ENCODE measurements around the gene HPSE2. TPM values are rescaled to one million over a fixed set of nuclear protein-coding genes. Genes with fewer than 3 reads are reported as not detected.

HPSE2 gene
- total and polyA plus RNA-seq, 5 donors: 0.09 TPM; not detected in 4

DNA sequence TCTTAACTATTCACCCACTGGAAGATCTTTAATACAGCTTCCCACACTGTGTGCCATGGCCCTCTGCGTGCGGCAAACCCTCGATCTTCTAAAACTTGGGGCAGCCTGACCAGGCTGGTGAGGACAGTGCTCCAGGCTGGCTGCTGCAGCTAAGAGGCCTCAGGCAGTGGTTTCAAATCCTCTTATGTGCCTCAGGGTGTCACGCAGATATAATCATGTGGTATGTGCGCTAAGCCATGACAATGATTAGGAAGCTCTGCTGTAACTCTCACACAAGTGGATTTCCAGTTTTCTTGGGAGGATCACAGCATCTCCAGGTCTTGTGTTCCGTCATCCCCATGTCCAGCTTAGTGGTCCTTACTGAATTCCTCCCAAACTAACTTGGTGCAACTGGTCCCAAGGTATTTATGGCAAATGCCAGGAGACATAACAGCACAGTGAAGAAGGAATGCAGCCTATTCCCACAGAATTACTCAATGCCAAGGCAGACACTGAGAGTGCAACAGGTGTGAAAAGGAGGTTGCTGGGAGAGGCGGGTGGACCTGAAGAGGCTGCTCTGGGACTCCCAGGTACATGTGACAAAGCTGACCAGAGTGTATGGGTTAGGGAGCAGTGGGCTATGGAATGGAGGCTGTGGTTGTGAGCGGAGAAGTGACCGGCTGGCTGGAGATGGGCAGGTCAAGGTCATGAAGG lies 791.2 kb downstream of the HPSE2 start:
- no peak overlapping the region for H3K27ac ChIP-seq (ENCODE audit: low read length)
- intact Hi-C loops (cut with DNase I): no loop called here
- no peak overlapping the region for H3K4me3 ChIP-seq (ENCODE audit: low read length)
- ATAC-seq: no peak
- no peaks in the 10 kb centered on the region for H3K27me3 ChIP-seq (ENCODE audit: control insufficient read depth, insufficient read depth)
- 88% methylated on average over 9 of the region's 9 CpGs for WGBS
- peak in 1 of 3 donors; percentile 30 for DNase-seq
- no peaks in the 10 kb centered on the region for H3K4me1 ChIP-seq (ENCODE audit: control insufficient read depth, insufficient read depth, low read length)
- H3K9me3 ChIP-seq (ENCODE audit: control insufficient read depth, low read length): no peaks in the 10 kb centered on the region

DNA sequence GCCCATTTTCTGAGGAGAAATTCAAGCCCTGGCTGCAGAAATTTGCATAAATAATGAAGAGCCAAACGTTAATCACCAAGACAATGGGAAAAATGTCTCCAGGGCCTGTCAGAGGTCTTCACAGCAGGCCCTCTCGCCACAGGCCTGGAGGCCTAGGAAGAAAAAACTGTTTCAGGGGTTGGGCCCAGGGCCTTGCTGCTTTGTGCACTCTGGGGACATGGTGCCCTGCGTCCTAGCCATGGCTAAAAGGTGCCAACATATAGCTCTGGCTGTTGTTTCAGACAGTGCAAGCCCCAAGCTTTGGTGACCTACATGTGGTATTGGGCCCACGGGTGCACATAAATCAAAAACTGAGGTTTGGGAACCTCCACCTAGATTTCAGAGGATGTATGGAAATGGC lies 796.9 kb downstream of the HPSE2 start:
- Histone ChIP-seq H3K27ac (ENCODE audit: low read length) (no peak overlapping the region), H3K4me1 (ENCODE audit: control insufficient read depth, insufficient read depth, low read length) (no peaks in the 10 kb centered on the region), H3K4me3 (ENCODE audit: low read length) (no peak overlapping the region), H3K27me3 (ENCODE audit: control insufficient read depth, insufficient read depth) (no peaks in the 10 kb centered on the region), H3K9me3 (ENCODE audit: control insufficient read depth, low read length) (no peaks in the 10 kb centered on the region)
- 93% methylated on average over 4 of the region's 4 CpGs for WGBS
- no peak for DNase-seq
- ATAC-seq: no peak
- intact Hi-C loops (cut with DNase I): no loop called here

DNA sequence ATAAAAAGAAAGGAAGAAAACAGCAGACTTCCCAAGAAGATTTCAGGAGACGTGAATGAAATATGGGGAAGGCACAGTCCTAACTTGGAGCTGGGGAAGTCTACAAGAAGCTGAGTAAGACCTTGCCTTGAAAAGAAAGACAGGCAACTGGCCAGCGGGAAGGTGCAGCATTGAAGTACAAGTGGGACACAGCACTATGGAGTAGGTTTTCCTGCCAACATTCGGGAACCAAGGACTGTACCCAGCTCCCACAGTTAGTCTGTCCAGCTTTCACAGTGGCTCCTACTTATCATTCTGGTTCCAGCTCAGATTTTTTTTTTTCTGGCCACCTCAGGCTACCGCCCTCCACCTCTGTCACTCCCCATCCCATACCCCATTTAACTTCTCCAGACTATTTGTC lies 798.9 kb downstream of the HPSE2 start:
- Histone ChIP-seq H3K9me3 (ENCODE audit: control insufficient read depth, low read length) (no peaks in the 10 kb centered on the region), H3K27ac (ENCODE audit: low read length) (no peak overlapping the region), H3K4me1 (ENCODE audit: control insufficient read depth, insufficient read depth, low read length) (no peaks in the 10 kb centered on the region), H3K27me3 (ENCODE audit: control insufficient read depth, insufficient read depth) (no peaks in the 10 kb centered on the region), H3K4me3 (ENCODE audit: low read length) (no peak overlapping the region)
- no peak for DNase-seq
- peak; percentile 40 to 82 for ATAC-seq
- intact Hi-C loops (cut with DNase I): no loop called here
- WGBS: 74% methylated on average over 4 of the region's 4 CpGs

DNA sequence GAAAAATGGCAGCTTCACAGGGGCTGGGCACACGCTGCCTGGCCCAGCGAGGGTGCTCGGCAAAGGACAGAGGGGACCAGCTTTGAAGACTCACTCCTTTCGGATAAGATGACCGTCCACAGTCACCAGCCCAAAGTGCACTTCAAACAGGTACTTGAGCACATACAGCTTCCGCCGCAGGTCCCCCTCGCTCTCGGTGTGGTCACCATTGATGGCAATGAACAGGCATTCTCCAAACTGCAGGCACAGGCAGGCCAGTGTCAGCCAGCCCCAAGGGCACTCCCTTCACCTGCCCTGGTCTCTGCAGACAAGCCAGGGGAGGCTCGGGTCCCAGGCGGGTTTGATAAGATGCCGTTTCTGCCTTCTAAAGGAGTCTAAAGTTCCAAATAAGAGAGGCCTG lies 800.5 kb downstream of the HPSE2 start:
- Histone ChIP-seq H3K4me1 (ENCODE audit: control insufficient read depth, insufficient read depth, low read length) (peaks cover 2% of the 10 kb centered on the region), H3K27ac (ENCODE audit: low read length) (no peak overlapping the region), H3K9me3 (ENCODE audit: control insufficient read depth, low read length) (no peaks in the 10 kb centered on the region), H3K4me3 (ENCODE audit: low read length) (no peak overlapping the region), H3K27me3 (ENCODE audit: control insufficient read depth, insufficient read depth) (no peaks in the 10 kb centered on the region)
- DNase-seq (peak in 1 of 3 donors; percentile 29), ATAC-seq (no peak)
- 97% methylated on average over 12 of the region's 12 CpGs for WGBS
- intact Hi-C loops (cut with DNase I): no loop called here

DNA sequence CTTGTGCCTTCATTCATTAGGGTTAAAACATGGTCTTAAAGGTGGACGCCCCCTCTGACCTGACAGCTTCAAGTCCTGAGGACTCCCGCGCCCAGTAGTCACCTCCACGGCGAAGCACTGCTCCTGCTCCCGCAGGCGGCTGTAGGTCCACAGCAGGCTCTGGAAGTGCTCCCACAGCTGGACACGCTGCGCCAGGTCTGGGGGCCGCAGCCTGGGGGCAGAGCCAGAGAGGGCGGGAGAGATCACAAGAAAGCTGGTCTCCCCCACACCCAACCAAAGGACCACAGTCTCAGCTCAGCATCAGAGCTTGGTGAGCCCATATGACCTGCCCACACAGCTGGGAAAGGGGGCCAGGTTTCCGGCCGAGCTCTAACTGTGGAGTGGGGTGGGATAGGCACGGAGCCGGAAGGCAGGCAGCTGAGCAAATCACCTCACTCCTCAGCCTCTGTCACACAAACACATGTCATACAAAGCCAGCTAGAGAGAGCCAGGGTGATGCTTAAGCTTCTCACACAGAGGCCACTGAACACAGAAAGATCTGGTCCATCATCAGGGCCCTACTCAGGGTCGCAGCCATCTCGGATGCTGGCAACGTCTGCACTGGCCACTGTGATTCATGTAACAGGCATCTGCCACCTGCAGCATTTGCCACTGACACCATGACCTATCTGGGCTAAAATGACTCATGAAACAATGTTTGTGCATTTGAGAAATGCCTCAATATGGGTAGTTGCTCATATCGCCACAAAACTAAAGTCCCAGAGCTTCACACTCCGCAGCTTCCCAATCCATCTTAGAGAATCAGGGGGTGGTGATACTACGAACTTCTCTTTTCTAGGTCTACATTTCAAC lies 801.5 kb downstream of the HPSE2 start:
- Histone ChIP-seq H3K4me3 (ENCODE audit: low read length) (no peak overlapping the region), H3K4me1 (ENCODE audit: control insufficient read depth, insufficient read depth, low read length) (peaks cover 2% of the 10 kb centered on the region), H3K27ac (ENCODE audit: low read length) (no peak overlapping the region), H3K9me3 (ENCODE audit: control insufficient read depth, low read length) (no peaks in the 10 kb centered on the region), H3K27me3 (ENCODE audit: control insufficient read depth, insufficient read depth) (no peaks in the 10 kb centered on the region)
- 96% methylated on average over 21 of the region's 21 CpGs for WGBS
- DNase-seq: peak in 1 of 3 donors; percentile 24
- no peak for ATAC-seq
- intact Hi-C loops (cut with DNase I): no loop called here

DNA sequence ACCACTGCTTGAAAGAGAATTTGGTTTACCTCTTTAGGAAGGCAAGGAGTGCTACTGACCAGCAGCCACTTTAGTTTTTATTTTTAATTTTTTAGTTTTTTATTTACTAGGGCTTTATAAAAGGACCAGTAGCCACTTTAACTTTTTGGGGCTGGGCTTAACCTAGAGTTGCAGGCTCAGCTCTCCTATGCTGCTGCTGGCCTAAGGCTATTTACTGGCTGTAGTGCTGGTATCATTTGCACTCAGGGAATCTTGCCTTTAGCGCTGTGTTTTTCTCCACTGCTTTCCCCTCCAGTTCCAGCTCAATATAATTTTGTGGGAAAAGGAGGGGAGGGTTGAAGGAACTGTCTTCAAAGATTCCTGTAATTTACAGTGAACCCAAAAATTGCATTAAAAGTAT lies 802.3 kb downstream of the HPSE2 start:
- no peak for DNase-seq
- Histone ChIP-seq H3K9me3 (ENCODE audit: control insufficient read depth, low read length) (no peaks in the 10 kb centered on the region), H3K4me3 (ENCODE audit: low read length) (no peak overlapping the region), H3K4me1 (ENCODE audit: control insufficient read depth, insufficient read depth, low read length) (peaks cover 2% of the 10 kb centered on the region), H3K27ac (ENCODE audit: low read length) (no peak overlapping the region), H3K27me3 (ENCODE audit: control insufficient read depth, insufficient read depth) (no peaks in the 10 kb centered on the region)
- no peak for ATAC-seq
- 100% methylated on average over 1 of the region's 1 CpG for WGBS
- intact Hi-C loops (cut with DNase I): no loop called here

DNA sequence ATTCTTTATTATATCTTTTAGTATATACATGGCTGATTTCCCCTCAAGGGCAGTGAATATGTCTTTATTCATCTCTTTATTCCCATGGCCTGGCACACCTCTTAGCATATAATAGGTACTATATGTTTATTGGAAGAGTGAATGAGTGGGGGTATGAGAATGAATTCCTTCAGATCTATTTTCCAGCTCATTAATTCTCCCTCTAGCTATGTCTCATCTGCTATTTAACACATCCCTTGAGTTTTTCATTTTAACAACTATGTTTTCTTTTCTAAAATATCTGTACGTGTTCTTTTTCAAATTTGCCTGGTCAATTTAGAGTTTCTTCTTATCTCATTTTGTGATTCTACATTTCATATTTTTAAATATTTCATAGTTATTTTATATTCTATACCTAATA lies 803.3 kb downstream of the HPSE2 start:
- intact Hi-C loops (cut with DNase I): no loop called here
- ATAC-seq: no peak
- no peak overlapping the region for H3K27ac ChIP-seq (ENCODE audit: low read length)
- no peaks in the 10 kb centered on the region for H3K27me3 ChIP-seq (ENCODE audit: control insufficient read depth, insufficient read depth)
- peaks cover 2% of the 10 kb centered on the region for H3K4me1 ChIP-seq (ENCODE audit: control insufficient read depth, insufficient read depth, low read length)
- 42% methylated on average over 1 of the region's 1 CpG for WGBS
- no peak for DNase-seq
- no peak overlapping the region for H3K4me3 ChIP-seq (ENCODE audit: low read length)
- H3K9me3 ChIP-seq (ENCODE audit: control insufficient read depth, low read length): no peaks in the 10 kb centered on the region

DNA sequence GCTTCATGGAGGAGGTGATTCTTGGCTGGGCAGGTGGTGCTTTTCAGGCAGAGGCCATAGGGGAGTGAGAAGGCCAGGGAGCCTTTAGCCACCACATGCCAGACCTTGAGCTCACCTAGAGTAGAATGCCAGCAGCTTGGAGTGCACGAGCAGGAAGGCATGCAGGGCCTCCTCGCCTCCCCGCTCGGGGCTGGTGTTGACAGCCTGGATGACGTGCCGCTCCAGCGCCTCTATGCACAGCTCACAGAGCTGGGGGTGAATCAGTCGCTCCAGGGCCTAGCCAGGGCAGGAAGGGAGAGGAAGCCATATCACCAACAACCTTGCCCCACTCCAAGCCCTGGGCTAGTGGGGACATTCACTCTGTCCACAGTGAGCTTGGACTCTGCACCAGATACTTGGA lies 804.6 kb downstream of the HPSE2 start:
- intact Hi-C loops (cut with DNase I): no loop called here
- Histone ChIP-seq H3K4me1 (ENCODE audit: control insufficient read depth, insufficient read depth, low read length) (peaks cover 2% of the 10 kb centered on the region), H3K4me3 (ENCODE audit: low read length) (no peak overlapping the region), H3K9me3 (ENCODE audit: control insufficient read depth, low read length) (no peaks in the 10 kb centered on the region), H3K27me3 (ENCODE audit: control insufficient read depth, insufficient read depth) (no peaks in the 10 kb centered on the region), H3K27ac (ENCODE audit: low read length) (peak overlapping the region; percentile 79)
- 77% methylated on average over 8 of the region's 8 CpGs for WGBS
- DNase-seq (peak; percentile 55 to 84 (median 82)), ATAC-seq (peak; percentile 90)

DNA sequence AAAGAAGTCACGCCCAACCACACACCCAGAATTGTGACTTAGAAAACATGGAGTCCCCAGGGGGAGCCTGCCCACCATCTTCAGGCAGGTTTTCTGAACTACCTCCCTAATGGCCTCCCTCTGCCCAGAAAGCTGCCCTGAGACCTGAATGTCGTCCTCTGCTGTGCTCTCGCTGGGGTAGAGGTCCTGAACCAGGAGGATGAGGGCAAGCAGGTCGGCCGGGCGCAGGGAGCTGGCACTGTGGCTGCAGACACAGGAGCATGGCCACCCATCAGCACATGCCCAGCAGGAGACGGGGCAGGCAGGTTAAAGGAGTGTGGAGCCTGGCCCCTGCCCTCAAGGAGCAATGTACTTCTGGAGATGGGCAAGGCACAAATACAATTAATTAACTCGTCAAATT lies 805.2 kb downstream of the HPSE2 start:
- 98% methylated on average over 8 of the region's 8 CpGs for WGBS
- ATAC-seq: no peak

DNA sequence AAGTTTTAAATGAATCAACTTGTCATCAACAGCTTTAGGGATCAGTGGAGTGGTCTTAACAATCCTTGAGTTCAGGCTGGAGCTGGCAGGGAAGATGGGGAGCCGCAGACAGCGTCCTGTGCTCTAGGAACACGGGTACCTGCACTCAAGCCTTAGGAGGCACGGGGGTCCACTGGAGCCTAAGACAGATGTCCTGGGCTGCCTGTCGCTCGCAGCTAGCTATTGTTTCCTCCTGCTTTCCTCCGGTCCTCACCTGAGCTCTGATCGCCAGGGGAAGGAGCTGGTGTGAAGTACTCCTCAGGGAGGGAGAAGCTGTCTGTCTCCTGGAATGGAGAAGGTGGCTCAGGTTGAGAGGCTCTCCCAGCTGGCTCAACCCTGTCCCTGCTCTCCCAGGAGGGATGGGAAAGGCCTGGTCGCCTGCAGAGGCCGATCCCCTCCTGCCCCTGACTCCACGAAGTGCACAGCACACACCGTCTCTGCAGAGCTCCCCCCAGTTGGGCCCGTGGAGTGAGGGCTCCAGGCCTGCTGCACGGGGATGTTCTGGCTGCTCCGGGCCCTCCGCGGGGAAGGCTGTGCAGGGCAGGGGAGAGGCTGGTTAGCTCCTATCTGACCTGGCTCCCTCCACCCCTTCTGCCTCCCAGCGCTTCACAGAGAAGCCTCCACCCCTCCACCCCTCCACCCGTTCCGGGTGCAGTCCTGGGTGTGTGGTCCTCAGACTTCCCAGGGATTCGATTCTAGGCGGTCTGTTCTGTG lies 806.2 kb downstream of the HPSE2 start:
- DNase-seq (peak in 1 of 3 donors; percentile 12), ATAC-seq (no peak)
- intact Hi-C loops (cut with DNase I): no loop called here
- Histone ChIP-seq H3K4me3 (ENCODE audit: low read length) (no peak overlapping the region), H3K27me3 (ENCODE audit: control insufficient read depth, insufficient read depth) (no peaks in the 10 kb centered on the region), H3K9me3 (ENCODE audit: control insufficient read depth, low read length) (no peaks in the 10 kb centered on the region), H3K27ac (ENCODE audit: low read length) (no peak overlapping the region), H3K4me1 (ENCODE audit: control insufficient read depth, insufficient read depth, low read length) (peaks cover 2% of the 10 kb centered on the region)
- 95% methylated on average over 22 of the region's 22 CpGs for WGBS

More for the DNA sequence above, 805.2 kb downstream of the HPSE2 start:
- H3K4me3 ChIP-seq (ENCODE audit: low read length): no peak overlapping the region
- no peak overlapping the region for H3K27ac ChIP-seq (ENCODE audit: low read length)
- DNase-seq: peak in 1 of 3 donors; percentile 30
- peaks cover 2% of the 10 kb centered on the region for H3K4me1 ChIP-seq (ENCODE audit: control insufficient read depth, insufficient read depth, low read length)
- H3K9me3 ChIP-seq (ENCODE audit: control insufficient read depth, low read length): no peaks in the 10 kb centered on the region
- intact Hi-C loops (cut with DNase I): no loop called here
- H3K27me3 ChIP-seq (ENCODE audit: control insufficient read depth, insufficient read depth): no peaks in the 10 kb centered on the region

DNA sequence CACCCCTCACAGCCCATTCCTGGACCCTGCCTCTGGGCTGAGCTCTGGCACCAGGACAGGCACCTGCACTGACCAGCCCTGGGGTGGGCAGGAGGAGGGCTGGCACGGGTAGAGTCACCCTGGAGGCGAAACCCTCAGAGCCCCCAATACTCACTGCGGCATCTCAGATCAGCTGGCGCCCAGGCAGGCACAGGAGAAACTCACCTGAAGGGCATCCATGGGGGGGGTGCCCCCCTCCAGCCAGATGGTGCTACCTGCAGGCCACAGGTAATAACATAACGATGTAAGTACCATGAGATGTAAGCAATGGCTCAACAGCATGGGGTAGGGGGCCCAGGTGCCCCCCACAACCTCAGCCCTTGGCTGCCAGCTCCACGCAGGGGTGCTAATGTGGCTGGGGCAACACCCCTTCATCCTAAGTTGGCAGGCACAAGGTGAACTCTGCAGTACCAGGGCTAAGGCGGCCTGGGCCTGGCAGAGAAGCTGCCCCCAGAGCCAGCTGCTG lies 808.6 kb downstream of the HPSE2 start:
- ATAC-seq (no peak), DNase-seq (peak in 1 of 3 donors; percentile 44)
- H3K27ac ChIP-seq (ENCODE audit: low read length): no peak overlapping the region
- H3K27me3 ChIP-seq (ENCODE audit: control insufficient read depth, insufficient read depth): no peaks in the 10 kb centered on the region
- no peak overlapping the region for H3K4me3 ChIP-seq (ENCODE audit: low read length)
- H3K9me3 ChIP-seq (ENCODE audit: control insufficient read depth, low read length): no peaks in the 10 kb centered on the region
- intact Hi-C loops (cut with DNase I): no loop called here
- WGBS: 97% methylated on average over 7 of the region's 7 CpGs
- peaks cover 2% of the 10 kb centered on the region for H3K4me1 ChIP-seq (ENCODE audit: control insufficient read depth, insufficient read depth, low read length)
